Measurements from ENCODE around the gene VIPR2. TPM values are rescaled to one million over a fixed set of nuclear protein-coding genes. Genes with fewer than 3 reads are reported as not detected.

Gene VIPR2
- total and polyA plus RNA-seq, 2 donors from 2014 or later: 0.91 to 1.3 TPM

GRCh38 chr7:159151231-159151630, 6.6 kb upstream of the VIPR2 start:
- no peak for DNase-seq
- FAIRE-seq: no peak
- no peaks in the 10 kb centered on the region for H3K36me3 ChIP-seq (ENCODE audit: control insufficient read depth in 2 of 3, insufficient read depth in 3 of 3, low read length in 3 of 3)
- H3K9me3 ChIP-seq (ENCODE audit: control insufficient read depth in 2 of 3, insufficient read depth in 1 of 3, low read length in 3 of 3): no peaks in the 10 kb centered on the region
- intact Hi-C loops (cut with DNase I): no loop called here
- no peak overlapping the region for H3K9ac ChIP-seq (ENCODE audit: low read length in 3 of 3)
- H3K4me3 ChIP-seq (ENCODE audit: low read length in 3 of 3): no peak overlapping the region
- no peak for TF ChIP-seq CTCF (IDR thresholded peaks at IDR 0.05; ENCODE audit: borderline replicate concordance, extremely low read depth, insufficient read depth)
- H3K27ac ChIP-seq (ENCODE audit: low read depth in 2 of 2, low read length in 2 of 2): no peak overlapping the region
- H3K27me3 ChIP-seq (ENCODE audit: control insufficient read depth, insufficient read depth, low read length): no peaks in the 10 kb centered on the region
- H3K4me1 ChIP-seq (ENCODE audit: control insufficient read depth in 2 of 3, insufficient read depth in 2 of 3, low read depth in 1 of 3, low read length in 3 of 3): peaks cover 0 to under 1% (median 0%) of the 10 kb centered on the region in 3 donors

GRCh38 chr7:159149488-159149887, 4.8 kb upstream of the VIPR2 start:
- no peak for TF ChIP-seq CTCF (IDR thresholded peaks at IDR 0.05; ENCODE audit: borderline replicate concordance, extremely low read depth, insufficient read depth)
- no peak overlapping the region for H3K27ac ChIP-seq (ENCODE audit: low read depth in 2 of 2, low read length in 2 of 2)
- DNase-seq: no peak
- no peak for FAIRE-seq
- no peaks in the 10 kb centered on the region for H3K27me3 ChIP-seq (ENCODE audit: control insufficient read depth, insufficient read depth, low read length)
- intact Hi-C loops (cut with DNase I): no loop called here
- no peaks in the 10 kb centered on the region for H3K9me3 ChIP-seq (ENCODE audit: control insufficient read depth in 2 of 3, insufficient read depth in 1 of 3, low read length in 3 of 3)
- H3K9ac ChIP-seq (ENCODE audit: low read length in 3 of 3): no peak overlapping the region
- H3K4me1 ChIP-seq (ENCODE audit: control insufficient read depth in 2 of 3, insufficient read depth in 2 of 3, low read depth in 1 of 3, low read length in 3 of 3): peaks cover 0 to 4% (median 0%) of the 10 kb centered on the region in 3 donors
- H3K36me3 ChIP-seq (ENCODE audit: control insufficient read depth in 2 of 3, insufficient read depth in 3 of 3, low read length in 3 of 3): no peaks in the 10 kb centered on the region
- no peak overlapping the region for H3K4me3 ChIP-seq (ENCODE audit: low read length in 3 of 3)

GRCh38 chr7:159148430-159149395, 4.0 kb upstream of the VIPR2 start:
- H3K27ac ChIP-seq (ENCODE audit: low read depth in 2 of 2, low read length in 2 of 2): no peak overlapping the region

More at GRCh38 chr7:159148430-159149395, 4.0 kb upstream of the VIPR2 start:
- Histone ChIP-seq H3K36me3 (ENCODE audit: control insufficient read depth in 2 of 3, insufficient read depth in 3 of 3, low read length in 3 of 3) (no peaks in the 10 kb centered on the region), H3K4me1 (ENCODE audit: control insufficient read depth in 2 of 3, insufficient read depth in 2 of 3, low read depth in 1 of 3, low read length in 3 of 3) (peaks cover 0 to 4% (median 0%) of the 10 kb centered on the region in 3 donors), H3K27me3 (ENCODE audit: control insufficient read depth, insufficient read depth, low read length) (peaks cover 2% of the 10 kb centered on the region), H3K9me3 (ENCODE audit: control insufficient read depth in 2 of 3, insufficient read depth in 1 of 3, low read length in 3 of 3) (no peaks in the 10 kb centered on the region), H3K9ac (ENCODE audit: low read length in 3 of 3) (no peak overlapping the region), H3K4me3 (ENCODE audit: low read length in 3 of 3) (no peak overlapping the region)
- DNase-seq (no peak), FAIRE-seq (no peak)
- intact Hi-C loops (cut with DNase I): no loop called here
- no peak for TF ChIP-seq CTCF (IDR thresholded peaks at IDR 0.05; ENCODE audit: borderline replicate concordance, extremely low read depth, insufficient read depth)

Data from kidney (tissue), 14 donors.